ENCODE data around the gene SLC24A2.

DNA sequence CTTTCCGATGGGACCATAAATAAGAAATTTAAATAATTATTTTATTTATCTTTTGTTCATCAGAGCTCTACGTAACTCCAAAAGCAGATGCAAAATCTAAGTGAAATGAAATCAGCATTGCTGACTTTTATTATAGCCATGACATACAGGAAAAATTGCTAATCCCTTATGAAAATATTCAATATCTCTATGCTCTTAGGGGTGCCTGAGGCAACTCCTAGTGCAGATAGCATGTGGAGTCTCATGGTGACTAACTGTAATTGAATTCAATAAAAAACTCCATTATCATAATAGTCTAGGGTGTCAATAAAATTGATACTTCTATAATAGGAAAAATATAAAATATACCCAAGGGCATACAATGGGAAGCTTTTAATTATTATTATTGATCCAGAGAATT lies 42.6 kb downstream of the SLC24A2 start:
- TF ChIP-seq POLR2A (IDR thresholded peaks at IDR 0.05) (no peak), POLR2AphosphoS5 (IDR thresholded peaks at IDR 0.05) (no peak)
- TF ChIP-seq, protein P1, sequence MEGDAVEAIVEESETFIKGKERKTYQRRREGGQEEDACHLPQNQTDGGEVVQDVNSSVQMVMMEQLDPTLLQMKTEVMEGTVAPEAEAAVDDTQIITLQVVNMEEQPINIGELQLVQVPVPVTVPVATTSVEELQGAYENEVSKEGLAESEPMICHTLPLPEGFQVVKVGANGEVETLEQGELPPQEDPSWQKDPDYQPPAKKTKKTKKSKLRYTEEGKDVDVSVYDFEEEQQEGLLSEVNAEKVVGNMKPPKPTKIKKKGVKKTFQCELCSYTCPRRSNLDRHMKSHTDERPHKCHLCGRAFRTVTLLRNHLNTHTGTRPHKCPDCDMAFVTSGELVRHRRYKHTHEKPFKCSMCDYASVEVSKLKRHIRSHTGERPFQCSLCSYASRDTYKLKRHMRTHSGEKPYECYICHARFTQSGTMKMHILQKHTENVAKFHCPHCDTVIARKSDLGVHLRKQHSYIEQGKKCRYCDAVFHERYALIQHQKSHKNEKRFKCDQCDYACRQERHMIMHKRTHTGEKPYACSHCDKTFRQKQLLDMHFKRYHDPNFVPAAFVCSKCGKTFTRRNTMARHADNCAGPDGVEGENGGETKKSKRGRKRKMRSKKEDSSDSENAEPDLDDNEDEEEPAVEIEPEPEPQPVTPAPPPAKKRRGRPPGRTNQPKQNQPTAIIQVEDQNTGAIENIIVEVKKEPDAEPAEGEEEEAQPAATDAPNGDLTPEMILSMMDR (IDR thresholded peaks at IDR 0.05 in 8 of 11, conservative IDR thresholded peaks at IDR 0.05 in 3 of 11) = no peak
